K562 (cell line): Measurements from ENCODE around the gene DRC3. TPM values are rescaled to one million over a fixed set of nuclear protein-coding genes. Genes with fewer than 3 reads are reported as not detected.

ENCODE experiments used
- ATAC-seq: fragments of 200-7000 bp; cut with Tn5 transposase; 3 replicates; pipeline ENCODE4 v1.9.1; 2020; ENCODE audit warnings: moderate library complexity
- BruUV-seq: library from RNA; stranded (reverse); fragments of 400-500 nt; replicated peaks from 2 replicates; lab custom pipeline; 2021; lab: Mats Ljungman, UMichigan
- CTCF ChIA-PET: fragments of 300-600 bp; formaldehyde crosslinking; extraction: SDS; loops from one replicate; lab custom pipeline; 2021; ENCODE audit warnings: low intra/inter-chr PET ratio; lab: Yijun Ruan, JAX
- POLR2A ChIA-PET: fragments of 300-600, 350-650 bp; sonication (Branson Sonifier 250); formaldehyde crosslinking; extraction: SDS; loops from one replicate; lab custom pipeline; 2021; ENCODE audit warnings: antibody characterized with exemption, inconsistent platforms; lab: Yijun Ruan, JAX
- DNase-seq, 4 experiments: peaks; one replicate each; pipeline versions ENCODE4 v3.0.0 to v3.0.0-alpha.2; 2011 to 2018; ENCODE audit warnings: low spot score in 3 of 4, mixed read lengths in 3 of 4; ENCODE audit errors: extremely low read depth in 1 of 4
- FAIRE-seq: peaks from 2 replicates; lab custom pipeline; 2011; peaks lifted over from hg19 to GRCh38; lab: Jason Lieb, UNC
- H2AFZ ChIP-seq: 2 replicates; pipeline ENCODE4 v1.6.0; 2011; ENCODE audit warnings: low read depth, low read length, control low read depth, inconsistent platforms
- H3K27ac ChIP-seq: fragments of 200-600 bp; 3 replicates; pipeline ENCODE4 v1.8.0; 2011; ENCODE audit warnings: low read depth, mild to moderate bottlenecking, control low read depth, inconsistent platforms, low read length, moderate library complexity, mixed read lengths; ENCODE audit errors: extremely low read depth
- H3K27me3 ChIP-seq, 2 experiments: fragments of 300-600 bp in 1 of 2; 2 replicates in 1 of 2; 3 replicates in 1 of 2; pipeline versions ENCODE4 v1.6.0 to v1.8.0; 2011; ENCODE audit warnings: inconsistent platforms in 2 of 2, low read length in 2 of 2, mild to moderate bottlenecking in 1 of 2, mixed read lengths in 1 of 2, moderate library complexity in 1 of 2; ENCODE audit not compliant: control insufficient read depth in 2 of 2, insufficient read depth in 2 of 2
- H3K36me3 ChIP-seq: fragments of 300-600 bp; 3 replicates; pipeline ENCODE4 v1.8.0; 2011; ENCODE audit warnings: mild to moderate bottlenecking, low read length, inconsistent platforms; ENCODE audit not compliant: control insufficient read depth, insufficient read depth
- H3K4me1 ChIP-seq, 2 experiments: fragments of 200-600 bp in 1 of 2; replicated peaks in 1 of 2; 2 replicates in 1 of 2; 3 replicates in 1 of 2; pipeline versions ENCODE4 v1.5.1 to v1.8.0; 2011; ENCODE audit warnings: inconsistent platforms in 2 of 2, low read length in 2 of 2, mild to moderate bottlenecking in 1 of 2, mixed read lengths in 1 of 2, moderate library complexity in 1 of 2; ENCODE audit not compliant: control insufficient read depth in 2 of 2, insufficient read depth in 2 of 2
- H3K4me2 ChIP-seq: 2 replicates; pipeline ENCODE4 v1.6.1; 2011; ENCODE audit warnings: low read length, control low read depth, inconsistent platforms, mixed read lengths; ENCODE audit not compliant: insufficient read depth
- H3K4me3 ChIP-seq: fragments of 200-600 bp; sonication (generic), shearing (Covaris generic); 2 replicates; pipeline ENCODE4 v1.5.1; 2016; ENCODE audit warnings: control low read depth, inconsistent platforms
- H3K79me2 ChIP-seq: fragments of 200-600 bp; 3 replicates; pipeline ENCODE4 v1.8.0; 2011; ENCODE audit warnings: low read length, inconsistent platforms; ENCODE audit not compliant: control insufficient read depth, insufficient read depth
- H3K9ac ChIP-seq, 2 experiments: 2 replicates each; pipeline versions ENCODE4 v1.6.0 to v1.6.1; 2011; ENCODE audit warnings: low read depth in 2 of 2, low read length in 2 of 2, control low read depth in 1 of 2, inconsistent platforms in 1 of 2, mild to moderate bottlenecking in 1 of 2, mixed read lengths in 1 of 2; ENCODE audit not compliant: insufficient read depth in 1 of 2
- H3K9me1 ChIP-seq: one replicate; pipeline ENCODE4 v1.6.0; 2011; ENCODE audit warnings: inconsistent platforms, mild to moderate bottlenecking, low read length, moderate library complexity; ENCODE audit not compliant: control insufficient read depth, insufficient read depth
- H3K9me3 ChIP-seq: replicated peaks from 2 replicates; pipeline ENCODE4 v1.5.1; 2011; ENCODE audit warnings: low read depth, low read length, inconsistent platforms; ENCODE audit not compliant: control insufficient read depth, insufficient read depth
- H4K20me1 ChIP-seq: replicated peaks from 2 replicates; pipeline ENCODE4 v1.6.1; 2011; ENCODE audit warnings: low read length, inconsistent platforms, mixed read lengths; ENCODE audit not compliant: control insufficient read depth, insufficient read depth
- BHLHE40 ChIP-seq: IDR thresholded peaks from 2 replicates; pipeline ENCODE4 v1.6.1; 2011; ENCODE audit warnings: low read length, improper control_type of control experiment
- CBFA2T3 ChIP-seq: fragments of 450-650 bp; IDR thresholded peaks from 2 replicates; pipeline ENCODE4 v1.6.1; 2017
- ESRRA ChIP-seq: fragments of 450-650 bp; IDR thresholded peaks from 2 replicates; pipeline ENCODE4 v1.6.1; 2014; ENCODE audit warnings: low read depth, mild to moderate bottlenecking, moderate library complexity, borderline replicate concordance
- SPI1 ChIP-seq: IDR thresholded peaks from 2 replicates; pipeline ENCODE4 v1.6.1; 2011; ENCODE audit warnings: low read depth, low read length, control low read depth, borderline replicate concordance
- ZNF436 ChIP-seq: fragments of 250-450, 450-650 bp; sonication (Bioruptor Pico); formaldehyde crosslinking; IDR thresholded peaks from 2 replicates; pipeline ENCODE4 v1.7.0; 2020; ENCODE audit warnings: mild to moderate bottlenecking
- WGBS: fragments of 100-300 bp; shearing (Covaris generic); methylation state at CpG from one replicate; pipeline ENCODE4 v1.1.6; 2016; ENCODE audit warnings: low coverage, mixed read lengths; ENCODE audit not compliant: insufficient coverage; ENCODE audit errors: missing lambda C conversion rate; 5-methylcytosine and 5-hydroxymethylcytosine counted together
- in situ Hi-C: fragments of 300-500 bp; cut with MboI; formaldehyde crosslinking; loops from 4 replicates; pipeline ENCODE4 v1.15.0; 2018; ENCODE audit warnings: inconsistent platforms, mixed read lengths
- intact Hi-C: fragments of 100-400 bp; cut with micrococcal nuclease; formaldehyde crosslinking; loops from 2 replicates; pipeline ENCODE4 v1.14.2; 2022
- polyA plus RNA-seq, 8 experiments: library from polyadenylated mRNA; depleted of rRNA in 4 of 8; stranded (reverse) in 5 of 8; unstranded in 3 of 8; fragments of >200 nt; fragmentation: Nextera tagmentation in 2 of 8; fragmentation: Illumina TruSeq in 1 of 8; extraction: Ambion mirVana in 2 of 8; extraction: Trizol in 1 of 8; gene quantifications; 2 replicates each; pipeline versions ENCODE4 v1.2.1 to v1.2.3, GENCODE V29; 2011 to 2014; ENCODE audit warnings: inconsistent platforms in 1 of 8, missing spikeins in 1 of 8
- total RNA-seq, 7 experiments: library from RNA; depleted of rRNA in 6 of 7; stranded (reverse); fragments of >200 nt in 6 of 7; fragmentation: Illumina TruSeq in 2 of 7; extraction: Trizol in 2 of 7; gene quantifications; 2 replicates each; pipeline versions ENCODE4 v1.2.1 to v1.2.3, GENCODE V29; 2011 to 2021; ENCODE audit warnings: low replicate concordance in 1 of 7
- TF ChIP-seq, protein P1 (sequence below): fragments of 450-650 bp; IDR thresholded peaks from 2 replicates; pipeline ENCODE4 v1.6.1; 2016
- TF ChIP-seq, protein P2 (sequence below): sonication (generic); formaldehyde crosslinking; IDR thresholded peaks from 2 replicates; pipeline ENCODE4 v1.9.0; 2022; ENCODE audit warnings: mild to moderate bottlenecking, missing genetic modification reagents

Gene DRC3
- total and polyA plus RNA-seq, 9 of the 15 experiments (the other 6 are each of a cell fraction or from before 2014, with no cell fraction given): 0.10 to 0.84 (median 0.30) TPM; not detected in 3

DNA sequence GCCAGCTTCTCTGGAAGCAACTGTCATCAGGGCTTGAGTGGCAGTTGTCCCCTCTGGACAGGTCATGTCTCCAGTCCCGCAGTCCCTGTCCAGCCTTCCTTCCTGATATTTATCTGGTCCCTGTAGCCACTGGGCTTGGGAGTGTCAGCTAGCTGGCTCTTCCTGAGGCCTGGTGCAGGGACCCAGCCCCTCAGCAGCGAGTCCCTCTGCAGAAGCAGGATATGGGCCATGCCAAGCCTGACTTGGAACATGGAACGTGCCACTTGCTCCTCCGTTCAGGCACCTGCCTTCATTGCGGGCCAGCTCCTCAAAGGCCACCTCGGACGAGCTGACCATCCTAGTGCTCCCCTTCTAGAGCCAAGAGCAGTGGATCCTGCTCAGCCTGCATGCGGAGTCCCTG, 26.3 kb downstream of the DRC3 start:
- ATAC-seq (no peak), FAIRE-seq (no peak)
- CTCF ChIA-PET: no interaction called here
- WGBS: 64% methylated on average over 8 of the region's 8 CpGs
- no peaks in the 10 kb centered on the region for H3K27me3 ChIP-seq
- H3K79me2 ChIP-seq: no peaks in the 10 kb centered on the region
- in situ Hi-C loops: no loop called here
- POLR2A ChIA-PET: interaction anchor here (0.6 kb wide), 1 partner anchor 24 kb away, joined by 4 read pairs; no protein-coding TSS in a partner anchor
- no TSS peak for BruUV-seq
- no peaks in the 10 kb centered on the region for H4K20me1 ChIP-seq
- TF ChIP-seq, protein P1, sequence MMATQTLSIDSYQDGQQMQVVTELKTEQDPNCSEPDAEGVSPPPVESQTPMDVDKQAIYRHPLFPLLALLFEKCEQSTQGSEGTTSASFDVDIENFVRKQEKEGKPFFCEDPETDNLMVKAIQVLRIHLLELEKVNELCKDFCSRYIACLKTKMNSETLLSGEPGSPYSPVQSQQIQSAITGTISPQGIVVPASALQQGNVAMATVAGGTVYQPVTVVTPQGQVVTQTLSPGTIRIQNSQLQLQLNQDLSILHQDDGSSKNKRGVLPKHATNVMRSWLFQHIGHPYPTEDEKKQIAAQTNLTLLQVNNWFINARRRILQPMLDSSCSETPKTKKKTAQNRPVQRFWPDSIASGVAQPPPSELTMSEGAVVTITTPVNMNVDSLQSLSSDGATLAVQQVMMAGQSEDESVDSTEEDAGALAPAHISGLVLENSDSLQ: 0 out of 2 replicates have a peak, but pooled peaks have one; percentile 7
- no peak for TF ChIP-seq ZNF436 (CRISPR knock-in tag)
- TF ChIP-seq, all 486 proteins: peak for 1
- Histone ChIP-seq H3K4me1 (peaks cover 0 to 11% of the 10 kb centered on the region in 2 experiments; a peak in 3 of 5 replicates), H3K9me3 (no peaks in the 10 kb centered on the region), H3K4me3 (no peak overlapping the region), H3K9me1 (no peaks in the 10 kb centered on the region), H3K4me2 (no peak overlapping the region), H2AFZ (no peak overlapping the region), H3K27ac (no peak overlapping the region), H3K9ac (peak overlapping the region in 1 of 2 experiments; percentile 26; a peak in 1 of 4 replicates), H3K36me3 (no peaks in the 10 kb centered on the region)
- intact Hi-C loops: no loop called here
- no peak for DNase-seq

DNA sequence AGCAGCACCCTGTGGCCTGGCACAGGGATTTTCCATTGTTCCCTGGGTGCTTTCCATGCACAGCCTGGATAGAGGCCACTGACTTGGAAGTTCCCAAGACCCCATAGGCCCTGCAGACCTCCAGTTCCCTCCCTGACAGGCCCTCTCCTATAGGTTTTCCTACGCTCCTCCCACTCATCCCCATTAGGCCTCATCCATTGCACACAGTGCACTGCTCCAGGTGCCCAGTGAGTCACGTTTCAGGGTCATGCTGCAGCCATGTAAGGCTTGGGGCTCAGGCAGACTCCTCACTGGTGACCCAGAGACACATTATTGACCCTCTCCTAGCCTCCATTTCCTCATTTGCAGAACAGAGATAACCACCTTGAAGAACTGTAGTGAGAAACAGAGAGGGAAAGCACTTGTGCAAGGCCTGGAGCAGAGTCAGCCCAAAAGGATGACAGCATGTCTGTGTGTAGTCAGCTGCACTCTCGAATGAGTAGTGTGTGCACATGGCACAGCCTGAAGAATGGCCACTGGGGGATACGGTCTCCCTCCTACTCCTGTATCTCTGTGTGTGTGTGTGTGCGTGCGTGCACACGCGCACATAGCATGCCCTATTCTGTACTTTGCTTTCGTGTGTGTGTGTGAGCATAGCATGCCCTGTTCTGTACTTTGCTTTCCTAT, 26.8 kb downstream of the DRC3 start:
- Histone ChIP-seq H3K9me1 (no peaks in the 10 kb centered on the region), H3K4me3 (no peak overlapping the region), H3K36me3 (no peaks in the 10 kb centered on the region), H4K20me1 (no peaks in the 10 kb centered on the region), H3K9me3 (no peaks in the 10 kb centered on the region), H3K4me2 (no peak overlapping the region), H3K9ac (peak overlapping the region in 1 of 2 experiments; percentile 26; a peak in 1 of 4 replicates), H2AFZ (no peak overlapping the region), H3K79me2 (no peaks in the 10 kb centered on the region), H3K4me1 (peaks cover 0 to 11% of the 10 kb centered on the region in 2 experiments; a peak in 3 of 5 replicates), H3K27ac (no peak overlapping the region), H3K27me3 (no peaks in the 10 kb centered on the region)
- peak in 1 of 4 experiments; percentile 14 for DNase-seq
- ChIA-PET CTCF (no interaction called here), POLR2A (no interaction called here)
- BruUV-seq: no TSS peak
- intact Hi-C loops: no loop called here
- WGBS: 59% methylated on average over 9 of the region's 9 CpGs
- FAIRE-seq: no peak
- in situ Hi-C loops: no loop called here
- ATAC-seq: no peak; the same call in 2 of the 3 replicates
- no peak for TF ChIP-seq ESRRA
- TF ChIP-seq, protein P2, sequence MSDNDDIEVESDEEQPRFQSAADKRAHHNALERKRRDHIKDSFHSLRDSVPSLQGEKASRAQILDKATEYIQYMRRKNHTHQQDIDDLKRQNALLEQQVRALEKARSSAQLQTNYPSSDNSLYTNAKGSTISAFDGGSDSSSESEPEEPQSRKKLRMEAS (CRISPR knock-in tag): peak; percentile 54
- TF ChIP-seq SPI1: peak; percentile 48; the same call in 1 of the 2 replicates
- peak; percentile 29; the same call in 1 of the 2 replicates for TF ChIP-seq BHLHE40
- TF ChIP-seq CBFA2T3: peak; percentile 24; the same call in 1 of the 2 replicates
